Stimulated activated CD8-positive, alpha-beta memory T cell treated with anti-CD3 and anti-CD28 coated beads, Interleukin-15, amount 100 ng/mL, for 24 hours (primary cell): ENCODE data around the gene RGSL1.
A peak's percentile ranks its signal among the peaks of the same experiment; 100 is the strongest.

ENCODE experiments used
- DNase-seq: peaks from one replicate; pipeline ENCODE4 v3.0.0-alpha.2; 2020; ENCODE audit warnings: low read depth

The RGSL1 gene

GRCh38 chr1:182588500-182589396 lies 138.8 kb downstream of the RGSL1 start, which contains the start of gene RNASEL:
Gene RNASEL (minus strand): TSS chr1:182589256. CDS start chr1:182586806, 2,450 bp downstream.
- no peak for DNase-seq

GRCh38 chr1:182589520-182589919 lies 139.6 kb downstream of the RGSL1 start:
- no peak for DNase-seq

DNA sequence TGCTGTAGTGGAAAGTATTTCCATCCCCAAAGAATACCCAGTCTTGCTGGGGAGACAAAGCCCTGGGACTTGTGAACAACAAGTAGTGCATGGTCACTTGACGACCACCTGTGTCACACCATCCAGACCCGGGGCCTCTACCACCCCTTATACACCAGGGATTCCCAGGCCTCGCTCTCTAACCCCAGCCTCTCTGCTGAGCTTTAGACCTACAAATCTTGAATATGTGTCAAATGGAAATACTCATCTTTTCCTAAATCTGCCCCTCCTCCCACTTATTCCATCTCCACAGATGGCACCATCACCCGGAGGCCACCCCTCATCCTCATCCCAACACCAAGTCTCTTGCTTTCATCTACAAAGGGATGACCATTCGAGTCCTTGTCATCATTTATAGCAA lies 140.0 kb downstream of the RGSL1 start:
- DNase-seq: no peak

DNA sequence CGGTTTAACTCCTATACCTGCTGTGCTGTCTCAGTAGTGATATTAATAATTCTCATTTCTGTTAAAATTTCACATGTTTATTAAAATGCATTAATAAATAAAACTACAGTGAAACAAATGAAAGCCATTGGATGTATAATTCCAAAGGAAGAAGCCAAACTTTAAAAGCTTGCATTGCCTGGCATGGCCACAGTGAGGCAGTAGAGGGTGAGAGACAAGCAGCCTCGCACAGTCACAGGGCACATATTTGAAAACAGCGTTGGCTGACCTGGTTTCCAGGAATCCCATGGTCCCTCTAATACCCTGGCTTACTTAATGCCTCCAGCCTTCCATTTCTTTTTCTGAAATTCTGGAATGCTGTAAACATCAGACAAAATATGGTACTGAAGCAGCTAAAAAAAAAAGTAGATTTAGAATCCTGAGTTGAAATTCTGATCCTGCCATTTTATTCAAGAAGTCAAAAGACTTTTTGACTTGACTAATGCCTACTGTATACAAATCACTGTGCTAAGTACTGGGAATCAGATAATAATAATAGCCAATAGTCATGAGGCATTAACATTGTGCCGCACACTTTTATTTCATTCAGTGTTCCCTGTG lies 145.8 kb downstream of the RGSL1 start:
- no peak for DNase-seq

GRCh38 chr1:182596934-182597333 lies 147.0 kb downstream of the RGSL1 start:
- no peak for DNase-seq

DNA sequence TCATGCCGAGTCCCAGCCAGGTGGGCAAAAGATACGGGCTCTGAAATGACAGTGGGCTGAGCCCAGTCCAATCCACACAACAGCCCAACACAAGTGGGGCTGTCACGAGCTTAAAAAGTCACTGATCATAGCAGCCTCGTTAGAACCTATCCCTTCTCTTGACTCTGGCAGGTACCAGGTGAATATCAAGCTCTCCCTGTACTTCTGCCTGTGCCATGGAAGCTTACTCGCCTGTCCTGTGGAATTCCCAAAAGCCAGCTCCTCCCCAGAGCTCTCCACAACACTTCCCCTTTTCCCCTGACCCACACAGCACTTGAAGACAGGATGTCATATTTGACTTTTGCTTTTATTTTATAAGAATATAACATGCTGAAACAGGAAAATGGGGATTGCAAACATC lies 148.3 kb downstream of the RGSL1 start:
- DNase-seq: no peak

DNA sequence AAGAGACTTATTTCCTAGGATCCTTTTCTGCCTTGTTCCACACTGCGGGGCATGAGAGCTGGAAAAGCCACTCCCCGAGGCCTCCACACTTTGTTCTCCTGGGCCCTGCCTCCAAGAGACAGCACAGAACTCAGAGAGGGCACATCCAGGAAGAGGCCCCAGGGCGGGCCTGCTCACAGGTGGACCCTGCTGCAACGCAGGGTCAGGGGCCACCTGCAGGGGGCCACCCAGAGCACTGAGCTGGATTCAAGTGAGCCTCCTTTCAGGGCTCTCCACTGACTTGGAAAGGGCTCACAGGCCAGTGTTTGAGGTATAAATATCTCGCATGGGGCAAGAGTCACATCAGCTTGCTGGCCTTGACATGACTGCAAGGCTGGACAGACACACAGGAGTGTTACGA lies 149.4 kb downstream of the RGSL1 start:
- DNase-seq: no peak

DNA sequence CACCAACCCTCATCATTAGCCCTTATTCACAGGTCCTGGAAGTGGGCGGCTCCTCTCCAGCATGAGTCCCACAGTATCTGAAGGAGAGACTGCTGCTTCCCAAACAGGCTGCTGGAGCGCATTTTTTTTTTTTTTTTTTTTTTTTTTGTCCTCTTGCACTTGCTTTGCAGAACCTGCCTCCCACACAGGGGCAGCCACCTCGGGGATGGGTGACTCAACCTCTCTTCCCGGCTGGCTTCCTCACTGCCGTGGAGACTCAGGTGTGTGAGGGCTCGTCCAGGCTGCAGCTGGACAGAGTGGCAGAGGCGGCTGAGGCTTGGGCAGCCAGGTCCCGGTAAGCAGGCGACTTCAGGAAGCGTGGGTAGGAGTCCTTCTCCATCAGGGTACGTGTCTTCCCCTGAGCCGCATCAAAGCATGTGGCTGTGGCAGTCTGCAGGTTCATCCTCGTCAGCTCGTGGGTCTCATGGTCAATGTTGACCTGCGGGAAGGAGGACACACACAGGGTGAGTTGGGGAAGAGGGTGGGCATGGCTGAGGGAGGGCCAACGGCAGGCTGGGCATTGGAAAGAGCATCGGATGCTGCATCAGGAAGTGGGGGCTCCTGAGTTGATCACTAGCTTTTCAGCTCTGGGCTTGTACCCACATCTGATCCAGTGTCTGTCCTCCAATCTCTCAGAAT lies 150.2 kb downstream of the RGSL1 start:
- no peak for DNase-seq

DNA sequence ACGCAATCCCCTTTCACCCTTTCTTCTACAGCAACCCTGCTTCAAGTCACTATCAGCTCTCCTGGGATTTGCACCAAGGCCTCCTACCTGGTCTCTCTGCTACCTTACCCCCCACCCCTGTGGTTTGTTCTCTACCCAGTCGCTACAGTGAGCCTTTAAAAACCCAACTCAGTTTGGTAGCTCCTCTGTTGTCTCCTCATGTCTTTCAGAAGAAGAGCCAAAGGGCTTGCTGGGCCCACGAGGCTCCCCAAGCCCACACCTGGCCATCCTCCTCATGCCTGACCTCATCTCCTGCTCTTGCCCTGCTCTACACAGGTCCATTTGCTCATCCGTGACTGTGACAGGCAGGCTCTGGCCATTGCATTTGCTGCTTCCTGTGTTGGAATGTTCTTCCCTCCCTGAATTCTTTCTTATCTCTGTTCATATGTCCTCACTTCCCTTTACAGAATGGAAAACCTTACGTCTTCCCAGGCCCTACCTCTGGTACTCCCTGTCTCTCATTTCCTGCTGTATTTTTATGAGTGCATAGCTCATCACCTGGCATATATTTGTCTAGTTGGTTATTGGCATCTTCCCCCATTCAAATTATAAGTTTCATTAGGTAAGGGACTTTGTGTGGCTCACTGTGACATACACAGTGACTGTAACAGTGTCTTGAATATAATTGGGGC lies 150.9 kb downstream of the RGSL1 start:
- no peak for DNase-seq

DNA sequence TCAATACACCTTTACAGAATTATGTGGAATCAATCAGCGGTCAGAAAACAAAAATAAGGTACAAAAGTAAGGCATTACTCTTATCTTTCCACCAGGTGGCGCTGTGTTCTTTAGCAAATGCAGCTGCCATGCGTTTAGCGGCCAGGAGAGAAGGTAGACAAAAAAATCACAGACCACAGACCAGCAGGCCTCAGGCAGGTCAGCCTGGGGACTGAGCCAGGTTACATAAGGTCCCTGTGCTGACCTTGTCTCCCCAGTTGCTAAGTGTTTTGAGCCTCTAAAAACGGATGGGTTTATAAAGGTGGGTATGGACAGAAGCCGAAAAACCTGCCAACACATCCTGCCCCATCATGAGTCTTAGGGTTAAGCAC lies 151.5 kb downstream of the RGSL1 start:
- DNase-seq: no peak

GRCh38 chr1:182601913-182602312 lies 152.0 kb downstream of the RGSL1 start:
- no peak for DNase-seq

DNA sequence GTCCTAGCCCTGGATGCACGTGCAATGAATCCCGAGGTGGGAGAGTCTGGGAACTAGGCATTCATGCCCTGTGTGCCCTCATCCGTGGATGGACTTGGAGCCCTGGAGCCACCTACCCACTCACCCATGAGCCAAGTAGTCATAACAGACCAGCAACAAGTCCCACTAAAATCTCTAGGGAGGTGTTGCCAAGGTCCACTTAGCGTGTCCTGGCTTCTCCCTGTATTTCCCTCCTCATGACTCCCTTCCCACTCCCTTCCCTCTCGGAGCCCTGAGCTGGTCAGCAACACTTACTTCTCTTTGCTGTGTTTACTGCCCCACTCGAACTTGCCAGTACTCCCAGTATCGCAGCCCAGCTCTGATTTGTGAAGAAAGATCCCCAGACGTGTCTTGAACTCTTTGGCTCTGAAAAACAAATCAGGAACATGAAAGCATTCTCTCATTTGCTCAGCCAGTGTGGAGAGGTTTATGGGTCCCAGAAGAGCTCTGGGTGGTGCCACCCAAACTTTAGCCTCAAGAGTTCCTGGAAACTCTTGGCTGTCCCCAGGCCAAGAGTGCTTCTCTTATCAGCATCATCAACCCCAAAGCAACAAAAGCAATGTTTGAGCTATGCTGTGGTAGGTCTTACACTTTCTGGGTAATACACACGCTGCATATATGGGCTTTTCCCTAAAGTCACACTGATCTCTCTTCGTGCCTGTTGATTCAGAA lies 153.1 kb downstream of the RGSL1 start:
- DNase-seq: no peak

GRCh38 chr1:182603646-182604174 lies 153.8 kb downstream of the RGSL1 start:
- no peak for DNase-seq

GRCh38 chr1:182604175-182605164 lies 154.5 kb downstream of the RGSL1 start, which contains the start of gene RGS16:
Gene RGS16 (minus strand): TSS chr1:182604389. CDS start chr1:182604259, 130 bp downstream.
- peak; percentile 75 for DNase-seq

DNA sequence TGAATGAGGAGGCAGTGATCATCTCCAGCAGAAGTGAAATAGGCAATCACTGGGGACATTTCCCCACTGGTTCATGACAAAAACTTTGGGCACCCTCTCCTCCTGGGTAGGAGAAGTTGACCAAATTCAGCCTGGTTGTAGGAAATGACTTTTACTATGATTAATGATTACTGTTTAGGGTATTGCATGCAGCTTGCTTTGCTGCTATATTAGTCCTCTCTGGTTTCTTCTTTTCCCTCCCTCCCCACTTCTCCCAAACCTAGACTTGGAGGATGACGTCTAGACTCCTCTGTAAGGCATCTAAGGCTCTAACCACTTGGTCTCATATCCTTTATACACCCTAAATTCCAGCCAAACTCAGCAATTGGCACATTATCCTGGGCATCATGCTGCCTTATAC lies 157.6 kb downstream of the RGSL1 start:
- DNase-seq: no peak

DNA sequence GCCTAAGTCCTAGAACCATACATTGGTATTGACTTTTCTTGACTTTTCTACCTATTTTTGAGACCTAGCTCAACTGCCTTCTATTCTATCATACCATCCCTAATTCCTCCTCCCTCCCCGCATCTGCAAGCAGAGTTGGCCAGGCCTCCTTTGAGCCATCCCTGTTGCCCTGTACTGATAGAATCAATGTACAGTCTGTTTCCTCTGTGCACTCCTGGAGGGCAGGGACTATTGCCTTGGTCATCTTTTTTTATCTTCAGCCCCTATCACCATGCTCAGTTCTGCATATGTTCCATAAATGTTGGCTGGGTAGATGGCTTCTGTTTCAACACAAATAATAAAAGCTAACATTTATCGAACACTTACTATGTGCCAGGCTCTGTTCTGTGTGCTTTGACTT lies 158.3 kb downstream of the RGSL1 start:
- DNase-seq: no peak

GRCh38 chr1:182608845-182609610 lies 159.1 kb downstream of the RGSL1 start:
- no peak for DNase-seq
